ENCODE measurements around the gene DPP7.

The DPP7 gene

GRCh38 chr9:137114613-137115393 is at the start of gene DPP7:
Gene DPP7 (minus strand): TSS chr9:137114733. CDS start chr9:137114713, 20 bp downstream.
- Mint-ChIP-seq H3K27ac (peak within 1 kb of the TSS; percentile 48), H3K4me1 (peaks cover 19% of the 10 kb centered on the region), H3K9me3 (no peaks in the 10 kb centered on the region), H3K36me3 (peaks cover 19% of the 10 kb centered on the region), H3K4me3 (peak within 1 kb of the TSS; percentile 65)
- ATAC-seq (peak; percentile 92), DNase-seq (ENCODE audit: low spot score in 2 of 2) (peak; percentile 79 to 89)

GRCh38 chr9:137163805-137164204 is 49.3 kb upstream of the DPP7 start:
- Mint-ChIP-seq H3K4me1 (peaks cover 7% of the 10 kb centered on the region), H3K4me3 (peak overlapping the region; percentile 32), H3K36me3 (no peaks in the 10 kb centered on the region), H3K27ac (no peak overlapping the region), H3K9me3 (no peaks in the 10 kb centered on the region)
- DNase-seq (ENCODE audit: low spot score in 2 of 2) (no peak), ATAC-seq (no peak)

- H3K4me1 Mint-ChIP-seq: peaks cover 11% of the 10 kb centered on the region
- no peak overlapping the region for H3K27ac Mint-ChIP-seq
- ATAC-seq: no peak
- no peak for DNase-seq (ENCODE audit: low spot score in 2 of 2)
- H3K36me3 Mint-ChIP-seq: no peaks in the 10 kb centered on the region
- peak overlapping the region; percentile 32 for H3K4me3 Mint-ChIP-seq
- H3K9me3 Mint-ChIP-seq: no peaks in the 10 kb centered on the region
Measured at GRCh38 chr9:137163365-137163715, 48.8 kb upstream of the DPP7 start.

DNA sequence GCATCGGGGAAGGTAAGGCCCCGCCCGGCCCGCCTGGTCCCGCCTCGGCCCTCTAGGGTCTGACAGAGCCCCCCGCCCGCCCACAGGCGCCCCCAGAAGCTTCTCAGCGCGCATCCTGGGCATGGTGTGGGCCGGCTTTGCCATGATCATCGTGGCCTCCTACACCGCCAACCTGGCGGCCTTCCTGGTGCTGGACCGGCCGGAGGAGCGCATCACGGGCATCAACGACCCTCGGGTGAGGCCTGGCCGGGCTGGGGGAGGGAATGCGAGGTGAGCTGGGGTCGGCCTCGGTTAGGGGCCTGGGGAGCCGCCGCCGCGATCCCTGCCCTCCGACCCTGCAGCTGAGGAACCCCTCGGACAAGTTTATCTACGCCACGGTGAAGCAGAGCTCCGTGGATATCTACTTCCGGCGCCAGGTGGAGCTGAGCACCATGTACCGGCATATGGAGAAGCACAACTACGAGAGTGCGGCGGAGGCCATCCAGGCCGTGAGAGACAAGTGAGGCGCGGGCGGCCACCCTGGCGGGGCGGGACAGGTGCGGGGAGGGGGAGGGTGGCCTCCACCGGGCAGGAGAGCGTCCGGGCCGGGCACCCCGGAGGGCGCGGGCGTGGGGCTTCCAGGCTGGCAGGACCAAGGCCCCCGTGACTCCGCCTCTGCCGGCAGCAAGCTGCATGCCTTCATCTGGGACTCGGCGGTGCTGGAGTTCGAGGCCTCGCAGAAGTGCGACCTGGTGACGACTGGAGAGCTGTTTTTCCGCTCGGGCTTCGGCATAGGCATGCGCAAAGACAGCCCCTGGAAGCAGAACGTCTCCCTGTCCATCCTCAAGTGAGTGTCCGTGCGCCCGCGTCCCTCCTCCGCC is 48.2 kb upstream of the DPP7 start:
- Mint-ChIP-seq H3K4me1 (peaks cover 17% of the 10 kb centered on the region), H3K9me3 (no peaks in the 10 kb centered on the region), H3K36me3 (no peaks in the 10 kb centered on the region), H3K27ac (no peak overlapping the region), H3K4me3 (peak overlapping the region; percentile 32)
- DNase-seq (ENCODE audit: low spot score in 2 of 2) (no peak), ATAC-seq (peak; percentile 29)

DNA sequence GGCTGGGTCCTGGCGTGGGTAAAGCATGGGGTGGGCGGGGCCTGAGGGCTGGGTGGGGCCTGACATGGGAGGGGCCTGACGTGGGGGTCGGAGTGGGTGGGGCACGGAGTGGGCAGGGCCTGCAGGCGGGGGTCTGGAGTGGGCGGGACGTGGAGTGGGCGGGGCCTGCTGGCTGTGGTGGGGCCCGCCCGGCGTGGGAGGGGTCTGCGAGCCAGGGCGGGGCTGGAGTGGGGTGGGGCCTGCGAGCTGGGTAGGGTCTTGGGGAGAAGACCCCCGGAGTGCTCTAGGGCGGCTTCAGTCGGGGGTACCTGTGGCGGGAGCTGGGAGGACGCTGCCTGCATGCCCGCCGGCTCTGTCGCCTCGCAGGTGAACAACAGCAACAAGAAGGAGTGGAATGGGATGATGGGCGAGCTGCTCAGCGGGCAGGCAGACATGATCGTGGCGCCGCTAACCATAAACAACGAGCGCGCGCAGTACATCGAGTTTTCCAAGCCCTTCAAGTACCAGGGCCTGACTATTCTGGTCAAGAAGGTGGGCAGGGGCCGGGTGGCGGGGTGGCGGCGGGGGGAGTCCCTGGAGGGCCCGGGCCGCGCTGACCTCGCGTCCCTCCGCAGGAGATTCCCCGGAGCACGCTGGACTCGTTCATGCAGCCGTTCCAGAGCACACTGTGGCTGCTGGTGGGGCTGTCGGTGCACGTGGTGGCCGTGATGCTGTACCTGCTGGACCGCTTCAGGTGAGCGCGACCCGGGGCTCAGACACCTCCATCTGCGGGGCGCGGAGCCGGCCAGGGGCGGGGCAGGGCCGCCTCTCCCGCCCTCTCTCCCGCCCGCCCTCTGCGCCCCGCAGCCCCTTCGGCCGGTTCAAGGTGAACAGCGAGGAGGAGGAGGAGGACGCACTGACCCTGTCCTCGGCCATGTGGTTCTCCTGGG is 47.3 kb upstream of the DPP7 start:
- H3K4me1 Mint-ChIP-seq: peaks cover 23% of the 10 kb centered on the region
- H3K36me3 Mint-ChIP-seq: no peaks in the 10 kb centered on the region
- no peak overlapping the region for H3K27ac Mint-ChIP-seq
- no peak overlapping the region for H3K4me3 Mint-ChIP-seq
- no peaks in the 10 kb centered on the region for H3K9me3 Mint-ChIP-seq
- ATAC-seq (no peak), DNase-seq (ENCODE audit: low spot score in 2 of 2) (no peak)

DNA sequence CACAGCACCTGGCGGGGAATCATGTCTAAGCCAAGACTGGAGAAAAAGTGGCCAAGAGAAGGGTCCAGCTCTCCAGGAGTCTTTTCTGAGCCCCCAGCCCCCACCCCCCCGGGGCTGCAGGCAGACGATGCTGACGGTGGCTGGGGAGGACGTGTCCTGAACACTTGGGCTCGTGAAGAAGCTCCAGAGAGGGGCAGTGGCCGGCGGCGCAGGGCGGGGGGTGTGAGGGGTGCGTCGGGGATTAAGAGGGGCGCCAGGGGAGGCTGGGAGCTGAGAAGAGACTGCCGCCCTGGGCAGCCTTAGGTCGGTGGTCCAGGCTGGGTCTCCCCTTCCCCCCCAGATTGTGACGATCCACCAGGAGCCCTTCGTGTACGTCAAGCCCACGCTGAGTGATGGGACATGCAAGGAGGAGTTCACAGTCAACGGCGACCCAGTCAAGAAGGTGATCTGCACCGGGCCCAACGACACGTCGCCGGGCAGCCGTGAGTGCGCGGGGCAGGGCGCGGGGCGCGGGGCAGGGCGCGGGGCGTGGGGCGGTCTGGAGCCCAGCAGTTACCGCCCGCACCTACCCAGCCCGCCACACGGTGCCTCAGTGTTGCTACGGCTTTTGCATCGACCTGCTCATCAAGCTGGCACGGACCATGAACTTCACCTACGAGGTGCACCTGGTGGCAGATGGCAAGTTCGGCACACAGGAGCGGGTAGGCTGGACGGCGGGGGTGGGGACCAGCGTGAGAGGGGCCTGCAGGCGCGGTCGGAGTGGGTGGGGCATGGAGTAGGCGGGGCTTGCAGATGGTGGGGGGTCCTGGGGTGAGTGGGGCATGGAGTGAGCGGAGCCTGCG is 46.4 kb upstream of the DPP7 start:
- DNase-seq (ENCODE audit: low spot score in 2 of 2) (no peak), ATAC-seq (no peak)
- Mint-ChIP-seq H3K4me3 (no peak overlapping the region), H3K9me3 (no peaks in the 10 kb centered on the region), H3K4me1 (peaks cover 23% of the 10 kb centered on the region), H3K27ac (no peak overlapping the region), H3K36me3 (no peaks in the 10 kb centered on the region)

- Mint-ChIP-seq H3K4me3 (no peak overlapping the region), H3K27ac (no peak overlapping the region)
- no peak for ATAC-seq
Measured at GRCh38 chr9:137160054-137160425, 45.5 kb upstream of the DPP7 start.

DNA sequence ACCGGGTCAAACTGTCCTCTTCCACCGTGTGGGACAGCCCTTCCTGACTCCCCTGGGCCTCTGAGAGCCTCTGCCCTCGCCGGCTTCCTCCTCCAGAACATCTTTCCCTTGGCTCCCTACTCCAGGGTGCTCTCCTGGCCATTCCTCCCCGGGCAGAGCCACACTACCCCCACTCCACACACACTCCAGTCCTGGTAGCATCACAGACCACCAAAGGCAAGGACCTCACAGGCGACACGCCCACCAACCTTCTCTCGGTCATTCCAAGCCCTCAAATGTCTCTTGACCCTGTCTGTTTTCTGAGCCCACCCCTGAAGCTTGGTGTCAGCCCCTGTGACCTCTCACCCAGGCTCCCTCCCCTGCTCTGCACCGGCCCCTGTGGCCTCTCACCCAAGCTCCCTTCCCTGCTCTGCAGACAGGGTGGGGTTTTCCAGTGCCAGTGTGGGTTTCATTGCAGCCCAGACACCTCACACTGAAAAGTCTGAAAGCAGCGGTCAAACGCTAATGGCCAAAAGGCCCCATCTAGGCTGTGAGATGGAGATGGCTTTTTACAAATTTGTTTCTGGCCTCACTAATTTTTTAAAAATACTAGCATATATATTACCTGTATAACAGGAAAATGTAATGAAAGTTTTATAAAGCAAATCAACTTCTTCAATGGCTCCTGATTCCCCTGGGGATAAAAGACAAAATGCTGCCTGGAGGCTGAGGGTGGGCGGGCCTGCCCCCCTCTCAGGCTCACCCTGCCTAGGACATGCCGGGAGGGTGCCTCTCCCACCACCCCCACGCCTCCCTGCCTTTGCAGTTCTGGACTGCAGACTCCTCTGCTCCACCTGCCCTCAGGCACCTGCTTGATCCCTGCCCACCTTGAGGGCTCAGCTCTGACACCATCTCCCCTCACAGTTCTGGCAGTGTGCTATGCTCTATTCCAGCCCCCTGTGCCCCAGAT is 44.8 kb upstream of the DPP7 start:
- Mint-ChIP-seq H3K4me3 (no peak overlapping the region), H3K4me1 (peaks cover 23% of the 10 kb centered on the region), H3K27ac (no peak overlapping the region), H3K9me3 (no peaks in the 10 kb centered on the region), H3K36me3 (no peaks in the 10 kb centered on the region)
- no peak for ATAC-seq
- no peak for DNase-seq (ENCODE audit: low spot score in 2 of 2)

More at GRCh38 chr9:137160054-137160425, 45.5 kb upstream of the DPP7 start:
- Mint-ChIP-seq H3K4me1 (peaks cover 23% of the 10 kb centered on the region), H3K9me3 (no peaks in the 10 kb centered on the region), H3K36me3 (no peaks in the 10 kb centered on the region)
- no peak for DNase-seq (ENCODE audit: low spot score in 2 of 2)

DNA sequence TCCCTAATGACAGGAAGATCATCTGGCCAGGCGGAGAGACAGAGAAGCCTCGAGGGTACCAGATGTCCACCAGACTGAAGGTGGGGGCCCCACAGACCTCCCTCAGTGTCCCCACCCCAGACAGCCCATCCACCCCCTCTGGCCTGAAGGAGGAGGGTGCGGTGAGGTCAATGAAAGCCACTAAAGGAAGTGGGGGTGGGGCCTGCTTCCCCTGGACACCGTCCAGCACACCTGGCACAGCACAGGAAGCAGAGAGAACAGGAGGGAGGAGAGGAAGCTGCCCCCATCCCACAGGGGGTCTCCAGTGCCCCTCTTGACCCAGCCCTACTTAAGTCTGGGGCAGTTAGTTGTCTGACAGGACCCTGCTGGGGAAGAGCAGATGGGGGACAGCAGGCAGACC is 44.1 kb upstream of the DPP7 start:
- H3K4me1 Mint-ChIP-seq: peaks cover 23% of the 10 kb centered on the region

DNA sequence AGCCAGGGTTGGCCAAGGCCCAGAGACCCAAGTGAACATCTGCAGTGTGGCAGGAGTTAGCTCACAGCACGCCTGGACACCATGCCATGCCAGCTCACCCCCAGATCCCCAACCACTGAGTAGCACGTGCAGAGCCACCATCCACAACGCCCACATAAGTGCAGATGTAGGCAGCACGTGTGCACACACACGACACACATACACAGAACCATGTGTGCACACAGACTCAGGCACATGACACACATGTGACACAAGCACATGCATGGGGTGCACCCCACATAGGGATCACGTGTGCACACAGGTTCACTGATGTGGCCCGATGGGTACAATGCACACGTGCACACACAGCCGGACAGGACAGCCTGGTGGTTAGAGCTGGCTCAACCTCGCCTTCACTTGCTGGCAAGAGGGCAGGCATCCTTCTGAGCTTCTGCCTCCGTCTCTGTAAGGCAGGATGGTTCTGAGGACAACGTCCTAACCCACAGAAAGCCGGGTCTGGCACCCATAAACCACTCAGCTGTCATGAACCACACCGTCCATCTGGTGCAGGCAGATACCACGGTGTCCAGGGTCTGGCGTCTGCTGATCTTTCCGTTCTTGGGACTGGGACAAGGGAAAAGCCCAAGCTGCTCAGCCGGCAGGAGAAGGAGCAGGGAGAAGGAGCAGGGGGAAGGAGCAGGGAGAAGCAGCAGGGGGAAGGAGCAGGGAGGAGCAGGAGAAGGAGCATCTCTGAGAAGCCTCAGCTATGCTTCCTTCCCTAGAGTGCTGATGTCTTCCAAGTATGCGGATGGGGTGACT is 43.3 kb upstream of the DPP7 start:
- no peaks in the 10 kb centered on the region for H3K9me3 Mint-ChIP-seq
- peaks cover 23% of the 10 kb centered on the region for H3K4me1 Mint-ChIP-seq
- H3K4me3 Mint-ChIP-seq: peak overlapping the region; percentile 53
- H3K36me3 Mint-ChIP-seq: no peaks in the 10 kb centered on the region
- H3K27ac Mint-ChIP-seq: no peak overlapping the region
- DNase-seq (ENCODE audit: low spot score in 2 of 2) (no peak), ATAC-seq (no peak)

More for the DNA sequence above, 44.1 kb upstream of the DPP7 start:
- Mint-ChIP-seq H3K9me3 (no peaks in the 10 kb centered on the region), H3K36me3 (no peaks in the 10 kb centered on the region), H3K4me3 (no peak overlapping the region), H3K27ac (no peak overlapping the region)
- DNase-seq (ENCODE audit: low spot score in 2 of 2) (no peak), ATAC-seq (no peak)

- Mint-ChIP-seq H3K9me3 (no peaks in the 10 kb centered on the region), H3K27ac (no peak overlapping the region), H3K36me3 (no peaks in the 10 kb centered on the region), H3K4me1 (peaks cover 23% of the 10 kb centered on the region), H3K4me3 (peak overlapping the region; percentile 53)
- DNase-seq (ENCODE audit: low spot score in 2 of 2) (peak; percentile 56 to 77), ATAC-seq (peak; percentile 73)
Measured at GRCh38 chr9:137156567-137157375, 42.2 kb upstream of the DPP7 start.

DNA sequence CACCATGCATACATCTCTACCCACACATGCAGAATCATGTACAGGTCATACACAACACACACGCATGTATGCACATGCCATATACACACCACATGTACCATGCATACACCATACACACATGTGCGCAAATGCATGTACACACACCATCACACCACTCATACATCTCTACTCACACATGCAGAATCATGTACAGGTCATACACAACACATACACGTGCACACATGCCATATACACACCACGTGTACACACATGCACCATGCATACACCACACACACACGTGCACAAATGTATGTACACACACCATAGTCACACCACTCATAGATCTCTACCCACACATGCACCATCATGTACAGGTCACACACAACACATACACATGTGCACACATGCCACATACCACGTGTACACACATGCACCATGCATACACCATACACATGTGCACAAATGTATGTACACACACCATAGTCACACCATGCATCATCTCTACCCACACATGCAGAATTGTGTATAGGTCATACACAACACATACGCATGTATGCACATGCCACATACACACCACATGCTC is 38.4 kb upstream of the DPP7 start:
- Mint-ChIP-seq H3K4me1 (peaks cover 8% of the 10 kb centered on the region), H3K27ac (no peak overlapping the region), H3K4me3 (no peak overlapping the region), H3K9me3 (no peaks in the 10 kb centered on the region), H3K36me3 (no peaks in the 10 kb centered on the region)
- DNase-seq (ENCODE audit: low spot score in 2 of 2) (no peak), ATAC-seq (no peak)
